Prostate gland (tissue), 2 donors: ENCODE data around the gene PNKP.

ENCODE experiments used
- POLR2A ChIP-seq: fragments of 450-650 bp; IDR thresholded peaks from one replicate; pipeline ENCODE4 v1.6.1; 2016; ENCODE audit warnings: antibody characterized with exemption, mild to moderate bottlenecking
- POLR2AphosphoS5 ChIP-seq: sonication (generic); formaldehyde crosslinking; IDR thresholded peaks from one replicate; pipeline ENCODE4 v1.6.1; 2017; ENCODE audit warnings: antibody characterized with exemption
- TF ChIP-seq, protein P1 (sequence below), 4 experiments: fragments of 200-600 bp in 2 of 4; fragments of 450-650 bp in 2 of 4; sonication (generic) in 2 of 4; IDR thresholded peaks; 1 replicate in 3 of 4; 2 replicates in 1 of 4; pipeline ENCODE4 v1.5.1; 2016 to 2019; ENCODE audit warnings: antibody characterized with exemption in 4 of 4, mild to moderate bottlenecking in 2 of 4, moderate library complexity in 2 of 4

DNA sequence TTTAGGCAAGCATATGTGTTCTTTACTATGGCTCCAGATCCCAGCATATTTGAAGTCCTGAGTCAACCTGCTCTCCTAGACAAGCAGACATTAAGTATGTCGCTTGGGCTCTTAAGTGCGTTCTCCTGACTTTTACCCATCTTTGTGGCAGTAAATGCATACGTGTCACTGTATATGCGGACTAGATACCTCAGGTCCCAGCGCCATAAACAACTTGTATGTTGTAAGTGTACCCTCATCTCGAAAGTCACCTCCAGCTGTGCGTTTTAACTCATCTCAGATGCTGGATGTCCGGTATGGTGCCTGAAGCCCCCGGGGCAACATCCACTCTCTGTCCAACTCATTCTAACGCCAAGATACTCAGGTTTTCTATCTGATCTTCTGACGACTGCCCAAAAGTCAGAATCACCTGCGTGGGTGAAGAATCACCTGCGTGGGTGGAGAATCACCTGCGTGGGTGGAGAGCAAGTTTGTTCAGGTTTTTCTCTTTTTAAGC lies 14.7 kb downstream of the PNKP start:
- TF ChIP-seq, protein P1, sequence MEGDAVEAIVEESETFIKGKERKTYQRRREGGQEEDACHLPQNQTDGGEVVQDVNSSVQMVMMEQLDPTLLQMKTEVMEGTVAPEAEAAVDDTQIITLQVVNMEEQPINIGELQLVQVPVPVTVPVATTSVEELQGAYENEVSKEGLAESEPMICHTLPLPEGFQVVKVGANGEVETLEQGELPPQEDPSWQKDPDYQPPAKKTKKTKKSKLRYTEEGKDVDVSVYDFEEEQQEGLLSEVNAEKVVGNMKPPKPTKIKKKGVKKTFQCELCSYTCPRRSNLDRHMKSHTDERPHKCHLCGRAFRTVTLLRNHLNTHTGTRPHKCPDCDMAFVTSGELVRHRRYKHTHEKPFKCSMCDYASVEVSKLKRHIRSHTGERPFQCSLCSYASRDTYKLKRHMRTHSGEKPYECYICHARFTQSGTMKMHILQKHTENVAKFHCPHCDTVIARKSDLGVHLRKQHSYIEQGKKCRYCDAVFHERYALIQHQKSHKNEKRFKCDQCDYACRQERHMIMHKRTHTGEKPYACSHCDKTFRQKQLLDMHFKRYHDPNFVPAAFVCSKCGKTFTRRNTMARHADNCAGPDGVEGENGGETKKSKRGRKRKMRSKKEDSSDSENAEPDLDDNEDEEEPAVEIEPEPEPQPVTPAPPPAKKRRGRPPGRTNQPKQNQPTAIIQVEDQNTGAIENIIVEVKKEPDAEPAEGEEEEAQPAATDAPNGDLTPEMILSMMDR (IDR thresholded peaks at IDR 0.05): no peak
- no peak for TF ChIP-seq POLR2A
- no peak for TF ChIP-seq POLR2AphosphoS5
